SK-N-SH treated with all-trans-retinoic acid at 6 μM for 48 hours (cell line): ENCODE measurements around the gene UTP20.

Source experiments
- OSR1 ChIP-seq: fragments of 250-450 bp; sonication (Bioruptor Pico); IDR thresholded peaks from 2 replicates; pipeline ENCODE4 v1.8.0; 2022; ENCODE audit warnings: moderate library complexity, mild to moderate bottlenecking, inconsistent platforms
- RARB ChIP-seq: fragments of 250-450 bp; sonication (Bioruptor Pico); IDR thresholded peaks from 2 replicates; pipeline ENCODE4 v1.8.0; 2021; ENCODE audit warnings: mild to moderate bottlenecking, moderate library complexity
- TF ChIP-seq, protein P1 (sequence below): fragments of 250-450 bp; sonication (Bioruptor Pico); IDR thresholded peaks from 2 replicates; pipeline ENCODE4 v1.5.1; 2021; ENCODE audit warnings: mild to moderate bottlenecking, moderate library complexity
- TF ChIP-seq, protein P2 (sequence below): fragments of 250-450 bp; sonication (Bioruptor Pico); IDR thresholded peaks from 2 replicates; pipeline ENCODE4 v1.8.0; 2020; ENCODE audit warnings: mild to moderate bottlenecking, moderate library complexity, borderline replicate concordance

DNA sequence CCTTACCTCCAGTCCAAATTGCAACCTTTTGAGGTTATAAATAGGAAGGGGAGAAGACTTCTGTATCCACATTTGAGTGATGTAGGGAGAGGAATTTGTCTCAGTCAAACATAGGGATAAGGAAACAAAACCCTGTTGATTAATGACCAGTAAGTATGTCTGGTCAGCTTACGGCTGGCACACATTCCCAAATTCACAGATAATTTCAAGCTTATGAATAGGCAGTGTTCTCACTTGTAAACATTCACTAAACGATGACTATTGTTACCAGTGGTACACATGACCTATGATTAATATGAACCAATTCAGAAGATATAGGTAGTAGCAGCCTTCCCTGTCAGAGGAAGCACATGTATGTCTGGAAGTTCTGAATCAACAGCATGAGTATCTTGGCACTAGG is 36.8 kb upstream of the UTP20 start:
- TF ChIP-seq RARB (CRISPR knock-in tag) = no peak
- TF ChIP-seq, protein P1, sequence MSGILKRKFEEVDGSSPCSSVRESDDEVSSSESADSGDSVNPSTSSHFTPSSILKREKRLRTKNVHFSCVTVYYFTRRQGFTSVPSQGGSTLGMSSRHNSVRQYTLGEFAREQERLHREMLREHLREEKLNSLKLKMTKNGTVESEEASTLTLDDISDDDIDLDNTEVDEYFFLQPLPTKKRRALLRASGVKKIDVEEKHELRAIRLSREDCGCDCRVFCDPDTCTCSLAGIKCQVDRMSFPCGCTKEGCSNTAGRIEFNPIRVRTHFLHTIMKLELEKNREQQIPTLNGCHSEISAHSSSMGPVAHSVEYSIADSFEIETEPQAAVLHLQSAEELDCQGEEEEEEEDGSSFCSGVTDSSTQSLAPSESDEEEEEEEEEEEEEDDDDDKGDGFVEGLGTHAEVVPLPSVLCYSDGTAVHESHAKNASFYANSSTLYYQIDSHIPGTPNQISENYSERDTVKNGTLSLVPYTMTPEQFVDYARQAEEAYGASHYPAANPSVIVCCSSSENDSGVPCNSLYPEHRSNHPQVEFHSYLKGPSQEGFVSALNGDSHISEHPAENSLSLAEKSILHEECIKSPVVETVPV (CRISPR knock-in tag) = no peak
- TF ChIP-seq, protein P2, sequence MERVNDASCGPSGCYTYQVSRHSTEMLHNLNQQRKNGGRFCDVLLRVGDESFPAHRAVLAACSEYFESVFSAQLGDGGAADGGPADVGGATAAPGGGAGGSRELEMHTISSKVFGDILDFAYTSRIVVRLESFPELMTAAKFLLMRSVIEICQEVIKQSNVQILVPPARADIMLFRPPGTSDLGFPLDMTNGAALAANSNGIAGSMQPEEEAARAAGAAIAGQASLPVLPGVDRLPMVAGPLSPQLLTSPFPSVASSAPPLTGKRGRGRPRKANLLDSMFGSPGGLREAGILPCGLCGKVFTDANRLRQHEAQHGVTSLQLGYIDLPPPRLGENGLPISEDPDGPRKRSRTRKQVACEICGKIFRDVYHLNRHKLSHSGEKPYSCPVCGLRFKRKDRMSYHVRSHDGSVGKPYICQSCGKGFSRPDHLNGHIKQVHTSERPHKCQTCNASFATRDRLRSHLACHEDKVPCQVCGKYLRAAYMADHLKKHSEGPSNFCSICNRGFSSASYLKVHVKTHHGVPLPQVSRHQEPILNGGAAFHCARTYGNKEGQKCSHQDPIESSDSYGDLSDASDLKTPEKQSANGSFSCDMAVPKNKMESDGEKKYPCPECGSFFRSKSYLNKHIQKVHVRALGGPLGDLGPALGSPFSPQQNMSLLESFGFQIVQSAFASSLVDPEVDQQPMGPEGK (CRISPR knock-in tag) = no peak
- TF ChIP-seq OSR1 (CRISPR knock-in tag) = no peak
